Measurements from ENCODE around the gene CD44.

Gene CD44

DNA sequence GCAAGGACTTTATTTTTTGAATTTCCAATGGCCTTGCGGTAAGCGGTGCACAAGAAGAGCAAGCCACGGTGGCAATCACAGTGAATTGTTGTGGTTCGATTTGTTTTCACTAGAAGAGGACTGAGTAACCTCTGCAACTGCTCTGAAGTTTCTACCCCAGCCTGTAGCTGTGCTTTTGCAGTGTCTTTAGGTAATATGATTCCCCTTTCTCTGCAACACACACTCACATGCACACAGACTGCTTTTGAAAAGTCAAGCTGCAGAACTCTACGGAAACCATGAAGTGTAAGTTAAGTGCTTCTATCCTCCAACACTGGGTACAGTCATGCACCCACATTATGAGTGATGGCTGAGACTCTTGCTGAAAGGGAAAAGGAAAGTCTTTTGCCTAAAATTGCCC, 38.4 kb downstream of the CD44 start:
- no peak for DNase-seq (ENCODE audit: low read depth)

GRCh38 chr11:35178067-35178805, 39.3 kb downstream of the CD44 start:
- no peak for DNase-seq (ENCODE audit: low read depth)

DNA sequence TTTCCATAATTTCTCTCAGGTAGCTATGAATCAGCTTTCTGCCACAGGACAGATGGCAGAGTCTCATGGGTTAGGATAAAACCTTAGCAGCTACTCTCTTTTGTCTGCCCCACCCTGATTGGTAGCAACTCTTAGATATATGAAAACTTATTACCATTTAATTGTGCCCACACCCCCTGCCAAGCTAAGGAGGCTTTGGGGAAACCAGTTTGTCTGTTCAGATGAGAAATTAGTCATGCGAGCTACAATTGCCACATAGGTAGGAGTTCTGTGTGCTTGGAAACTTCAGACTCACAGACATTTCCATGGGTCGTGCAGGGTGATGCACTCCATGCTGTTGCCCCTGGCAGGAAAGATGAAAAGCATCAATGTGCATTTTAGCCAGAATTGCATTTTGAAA, 39.9 kb downstream of the CD44 start:
- DNase-seq (ENCODE audit: low read depth): no peak

- DNase-seq (ENCODE audit: low read depth): no peak
Observed at GRCh38 chr11:35179466-35180135, 40.6 kb downstream of the CD44 start.

GRCh38 chr11:35180317-35181233, 41.6 kb downstream of the CD44 start:
- no peak for DNase-seq (ENCODE audit: low read depth)

- DNase-seq (ENCODE audit: low read depth): no peak
Observed at GRCh38 chr11:35182317-35182939, 43.5 kb downstream of the CD44 start.

- DNase-seq (ENCODE audit: low read depth): no peak
Observed at GRCh38 chr11:35183326-35183925, 44.5 kb downstream of the CD44 start.

GRCh38 chr11:35185696-35186095, 46.7 kb downstream of the CD44 start:
- DNase-seq (ENCODE audit: low read depth): no peak

- DNase-seq (ENCODE audit: low read depth): no peak
Observed at GRCh38 chr11:35187996-35188395, 49.0 kb downstream of the CD44 start.

GRCh38 chr11:35190804-35191348, 51.9 kb downstream of the CD44 start:
- no peak for DNase-seq (ENCODE audit: low read depth)

DNA sequence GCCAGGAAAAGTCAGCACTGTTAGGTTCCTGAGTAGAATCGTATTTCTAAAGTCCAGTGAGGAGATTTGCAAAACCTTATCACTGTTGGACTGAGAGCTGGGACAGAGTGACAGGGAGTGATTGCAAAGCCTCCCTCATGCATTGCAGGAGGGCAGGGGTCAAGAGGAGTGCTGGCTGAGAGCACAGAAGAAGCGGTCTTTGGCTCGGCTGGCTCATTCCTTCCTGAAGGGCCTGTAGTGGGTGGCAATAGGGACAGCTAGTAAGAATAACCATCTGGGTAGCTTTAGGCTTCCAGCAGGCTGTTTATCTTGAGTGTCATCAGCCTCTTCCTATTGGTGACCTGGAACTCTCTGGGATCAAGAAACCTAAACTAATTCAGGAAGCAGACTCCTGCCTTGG, 53.4 kb downstream of the CD44 start:
- DNase-seq (ENCODE audit: low read depth): no peak

GRCh38 chr11:35193767-35194166, 54.8 kb downstream of the CD44 start:
- no peak for DNase-seq (ENCODE audit: low read depth)

- DNase-seq (ENCODE audit: low read depth): no peak
Observed at GRCh38 chr11:35197292-35197691, 58.3 kb downstream of the CD44 start.

GRCh38 chr11:35200811-35201341, 61.9 kb downstream of the CD44 start:
- no peak for DNase-seq (ENCODE audit: low read depth)

DNA sequence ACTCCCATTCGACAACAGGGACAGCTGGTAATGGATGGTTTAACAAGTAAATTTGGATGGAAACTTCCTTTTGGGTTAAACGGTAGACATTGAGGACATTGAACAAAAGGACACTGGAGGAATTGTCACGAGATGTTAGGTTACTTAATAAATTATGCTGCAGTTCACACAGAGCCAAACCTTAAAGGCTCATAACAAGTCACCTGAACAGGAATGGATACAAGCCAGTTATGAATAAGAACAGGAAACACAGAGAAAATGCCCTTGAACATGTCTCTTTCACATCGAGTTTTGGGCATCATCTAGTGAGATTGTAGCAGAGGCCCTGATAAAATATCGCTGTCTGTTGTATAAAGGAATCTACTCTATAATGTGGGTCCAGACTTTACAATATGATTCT, 65.6 kb downstream of the CD44 start:
- no peak for DNase-seq (ENCODE audit: low read depth)

DNA sequence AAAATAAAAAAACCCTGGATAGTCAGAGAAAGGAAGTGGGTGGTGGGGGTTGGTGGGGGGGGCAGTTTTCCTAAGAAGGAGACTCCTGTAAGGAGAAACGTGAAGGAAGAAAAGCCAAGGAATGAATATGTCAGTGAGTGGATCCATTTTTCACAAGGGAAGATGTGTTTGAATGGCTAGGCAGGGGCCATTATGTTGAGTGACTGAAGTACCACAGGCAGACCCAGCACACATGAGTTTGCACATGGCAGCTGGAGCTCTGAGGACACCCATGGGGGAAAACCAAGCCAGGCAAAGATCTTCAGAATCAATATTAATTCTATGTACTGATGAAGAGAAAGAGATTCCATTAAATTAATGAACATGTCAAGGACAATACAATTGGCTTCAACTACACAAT, 67.6 kb downstream of the CD44 start:
- DNase-seq (ENCODE audit: low read depth): no peak

- no peak for DNase-seq (ENCODE audit: low read depth)
Observed at GRCh38 chr11:35207471-35208403, 68.8 kb downstream of the CD44 start.

DNA sequence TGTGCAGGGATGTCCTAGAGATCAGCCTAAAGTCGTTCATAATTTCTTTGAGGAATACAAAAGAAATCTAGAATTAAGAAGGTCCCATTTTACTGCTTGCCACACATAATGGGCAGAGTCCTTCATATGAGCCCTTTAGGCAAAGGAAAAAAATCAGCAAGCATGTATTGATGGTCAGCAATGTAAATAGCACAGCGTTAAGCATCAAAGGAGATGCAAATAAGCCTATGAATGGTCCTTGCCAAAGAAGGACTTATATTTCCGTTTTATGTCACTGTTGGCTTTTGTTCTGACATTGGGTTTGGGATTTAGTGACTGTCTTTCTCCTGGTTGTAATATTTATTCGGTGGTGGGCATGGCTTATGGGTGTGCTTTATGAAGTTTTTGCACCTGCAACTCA, 69.8 kb downstream of the CD44 start:
- DNase-seq (ENCODE audit: low read depth): no peak

DNA sequence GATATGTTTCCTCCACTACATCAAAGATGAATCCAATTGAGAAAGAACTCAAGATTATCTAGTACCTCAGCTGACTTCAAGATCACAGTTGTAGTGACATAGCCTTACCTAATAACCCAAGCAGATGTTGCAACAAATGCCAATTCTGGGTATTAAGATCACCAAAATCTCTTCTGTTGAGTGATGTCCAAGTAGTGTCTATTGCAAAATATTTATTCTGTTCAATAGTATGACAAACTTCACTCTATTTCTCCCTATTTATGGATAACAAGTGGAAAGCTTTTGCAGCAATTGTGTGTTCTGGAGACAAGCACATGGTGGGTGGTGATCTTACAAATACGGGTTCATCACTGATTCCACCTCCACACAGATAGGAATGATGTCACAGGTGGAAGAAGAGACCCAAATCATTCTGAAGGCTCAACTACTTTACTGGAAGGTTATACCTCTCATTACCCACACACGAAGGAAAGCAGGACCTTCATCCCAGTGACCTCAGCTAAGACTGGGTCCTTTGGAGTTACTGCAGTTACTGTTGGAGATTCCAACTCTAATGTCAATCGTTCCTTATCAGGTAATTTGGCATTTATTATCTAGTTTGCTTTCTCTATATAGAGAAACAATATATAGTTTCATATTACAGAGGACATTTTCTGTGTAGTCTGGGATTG, 72.0 kb downstream of the CD44 start:
- no peak for DNase-seq (ENCODE audit: low read depth)

DNA sequence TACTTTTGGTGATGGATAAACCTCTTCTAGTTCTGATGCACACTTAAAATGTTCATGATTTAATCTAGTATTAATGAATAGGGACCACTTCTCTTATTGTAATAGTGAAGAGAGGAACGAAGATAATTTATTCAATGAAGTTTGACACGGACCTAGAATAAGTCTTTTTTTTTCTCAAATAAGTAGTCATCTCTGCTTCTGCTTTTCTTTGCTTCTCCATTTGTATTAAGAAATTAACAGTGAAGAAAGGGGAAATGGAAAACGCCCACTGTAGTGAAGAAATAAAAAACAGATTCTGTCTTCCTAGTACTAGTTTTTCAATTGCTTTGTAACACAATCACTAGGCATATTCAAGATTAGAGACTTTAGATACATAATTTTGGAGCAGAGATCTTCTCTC, 73.0 kb downstream of the CD44 start:
- no peak for DNase-seq (ENCODE audit: low read depth)
